Measurements from ENCODE around the gene EXD3. TPM values are rescaled to one million over a fixed set of nuclear protein-coding genes. Genes with fewer than 3 reads are reported as not detected.
A peak's percentile ranks its signal among the peaks of the same experiment; 100 is the strongest.

The EXD3 gene
- total RNA-seq, 1 experiment from 2014 or later, result 15.3 TPM

- Histone ChIP-seq H3K23me2 (ENCODE audit: insufficient read length, low read depth, low read length, poor library complexity, severe bottlenecking) (peaks cover 4% of the 10 kb centered on the region), H3K14ac (ENCODE audit: insufficient read depth, low read length) (peak overlapping the region; percentile 79), H4K20me1 (ENCODE audit: control insufficient read depth, insufficient read depth, insufficient read length) (peaks cover 6% of the 10 kb centered on the region), H2BK20ac (ENCODE audit: low read depth, low read length, poor library complexity, severe bottlenecking) (no peak overlapping the region), H3K79me1 (ENCODE audit: insufficient read depth, low read depth, low read length, poor library complexity, severe bottlenecking) (no peaks in the 10 kb centered on the region), H4K8ac (replicated peaks; ENCODE audit: insufficient read length, low read depth, low read length) (no peak overlapping the region), H3K4ac (ENCODE audit: low read depth, low read length) (no peak overlapping the region), H3K9me3 (ENCODE audit: control insufficient read depth, low read depth, low read length) (no peaks in the 10 kb centered on the region), H3K79me2 (ENCODE audit: insufficient read depth, low read length) (no peaks in the 10 kb centered on the region), H4K91ac (ENCODE audit: insufficient read length, low read depth, low read length) (no peak overlapping the region), H3K4me1 (ENCODE audit: insufficient read depth, low read length) (no peaks in the 10 kb centered on the region), H2BK12ac (ENCODE audit: insufficient read length, low read depth, low read length) (no peak overlapping the region), H3K27me3 (ENCODE audit: insufficient read depth, low read length) (no peaks in the 10 kb centered on the region), H2BK15ac (ENCODE audit: low read depth, low read length) (no peak overlapping the region), H2AFZ (ENCODE audit: low read length) (no peak overlapping the region), H3K9ac (ENCODE audit: extremely low read depth, insufficient read length, low read length) (no peak overlapping the region), H4K5ac (ENCODE audit: insufficient read length, low read depth, low read length) (no peak overlapping the region), H3K56ac (ENCODE audit: insufficient read length, low read depth, low read length) (no peak overlapping the region), H3T11ph (ENCODE audit: low read length) (no peak overlapping the region), H2BK5ac (ENCODE audit: insufficient read length, low read length) (no peak overlapping the region), H3K18ac (ENCODE audit: insufficient read length, low read depth, low read length) (peak overlapping the region; percentile 81), H3K4me2 (ENCODE audit: insufficient read depth, insufficient read length, low read length) (peak overlapping the region; percentile 45), H3K27ac (ENCODE audit: insufficient read length, low read depth, low read length) (no peak overlapping the region), H2AK5ac (ENCODE audit: insufficient read length, low read length) (no peak overlapping the region), H2BK120ac (ENCODE audit: low read depth, low read length, poor library complexity, severe bottlenecking) (no peak overlapping the region), H3K23ac (ENCODE audit: insufficient read length, low read depth, low read length) (no peak overlapping the region)
- peaks cover 5 to 14% of the 10 kb centered on the region in 2 experiments; a peak in 3 of 4 replicates for H3K4me1 Mint-ChIP-seq
- H3K4me3 Mint-ChIP-seq, result peak overlapping the region; percentile 60 to 72
- peak; percentile 80 for DNase-seq
- no CpG with 5 or more reads among the region's 24 CpGs for WGBS (ENCODE audit: extremely low coverage, insufficient read length, low lambda C conversion rate)
- H3K36me3 Mint-ChIP-seq (ENCODE audit: insufficient read depth in 1 of 3, low read depth in 3 of 3), result peaks cover 0 to 31% (median 15%) of the 10 kb centered on the region in 3 experiments; a peak in 5 of 7 replicates
- H3K9me3 Mint-ChIP-seq, result no peaks in the 10 kb centered on the region
- peak overlapping the region in 2 of 3 experiments; percentile 81 to 82; a peak in 2 of 7 replicates for H3K27ac Mint-ChIP-seq
- no peaks in the 10 kb centered on the region for H3K27me3 Mint-ChIP-seq (ENCODE audit: low read depth)
- no peak for TF ChIP-seq CTCF (conservative IDR thresholded peaks at IDR 0.05)
These were observed 31.2 kb upstream of the EXD3 start for GRCh38 chr9:137454145-137454596.
